Heart left ventricle (tissue), 16 donors: ENCODE data around the gene GRWD1. TPM values are rescaled to one million over a fixed set of nuclear protein-coding genes. Genes with fewer than 3 reads are reported as not detected.

ENCODE experiments used
- ATAC-seq, 4 donors: fragments of 200-7000 bp; cut with Tn5 transposase; one replicate each; pipeline ENCODE4 v1.9.1; 2020 to 2022; ENCODE audit warnings: moderate library complexity in 4 of 4, mild to moderate bottlenecking in 3 of 4, moderate number of reproducible peaks in 1 of 4
- DNase-seq, 5 donors: peaks; one replicate each; pipeline ENCODE4 v3.0.0-alpha.2; 2020
- H3K27ac ChIP-seq, 12 donors: fragments of 200-600 bp; sonication (generic) in 4 of 12; one replicate each; pipeline versions ENCODE4 v1.5.0 to v1.8.0; 2016 to 2022; ENCODE audit warnings: mild to moderate bottlenecking in 2 of 12
- H3K27me3 ChIP-seq, 9 donors: fragments of 200-600 bp; sonication (generic) in 2 of 9; one replicate each; pipeline versions ENCODE4 v1.5.1 to v1.8.0; 2016 to 2022; ENCODE audit warnings: mild to moderate bottlenecking in 3 of 9
- H3K36me3 ChIP-seq, 9 donors: fragments of 200-600 bp; sonication (generic) in 2 of 9; one replicate each; pipeline versions ENCODE4 v1.5.0 to v1.8.0; 2018 to 2022; ENCODE audit warnings: mild to moderate bottlenecking in 2 of 9
- H3K4me1 ChIP-seq, 12 donors: fragments of 200-600 bp; sonication (generic) in 4 of 12; one replicate each; pipeline versions ENCODE4 v1.5.0 to v1.8.0; 2016 to 2022; ENCODE audit warnings: mild to moderate bottlenecking in 3 of 12
- H3K4me3 ChIP-seq, 12 donors: fragments of 200-600 bp; sonication (generic) in 4 of 12; one replicate each; pipeline versions ENCODE4 v1.5.0 to v1.8.0; 2017 to 2022; ENCODE audit warnings: mild to moderate bottlenecking in 9 of 12, moderate library complexity in 4 of 12
- H3K9me3 ChIP-seq, 12 donors: fragments of 200-600 bp; sonication (generic) in 4 of 12; one replicate each; pipeline versions ENCODE4 v1.5.0 to v1.8.0; 2016 to 2022; ENCODE audit warnings: mild to moderate bottlenecking in 1 of 12
- CTCF ChIP-seq, 12 donors: fragments of 200-600 bp; sonication (generic) in 4 of 12; IDR thresholded peaks; one replicate each; pipeline versions ENCODE4 v1.5.0 to v1.8.0; 2018 to 2022; ENCODE audit warnings: antibody characterized with exemption in 12 of 12, mild to moderate bottlenecking in 5 of 12
- POLR2A ChIP-seq, 2 donors: fragments of 450-650 bp; IDR thresholded peaks; one replicate each; pipeline ENCODE4 v1.6.1; 2017; ENCODE audit warnings: antibody characterized with exemption in 2 of 2, mild to moderate bottlenecking in 2 of 2, moderate library complexity in 2 of 2
- WGBS, 4 donors: extraction: QIAGEN DNeasy Blood & Tissue Kit in 2 of 4; methylation state at CpG; one replicate each; pipeline versions ENCODE4 v1.1.5 to v1.1.7; 2013 to 2018; 5-methylcytosine and 5-hydroxymethylcytosine counted together
- intact Hi-C, 10 donors: fragments of 100-400 bp; cut with DNase I; formaldehyde crosslinking; loops; one replicate each; pipeline versions ENCODE4 v1.11.1 to v1.14.2; 2022
- polyA plus RNA-seq, 2 donors: library from polyadenylated mRNA; stranded (reverse); fragments of 200-250 nt; gene quantifications; one replicate each; pipeline ENCODE4 v1.2.3, GENCODE V29; 2013
- total RNA-seq, 9 donors: library from RNA; depleted of rRNA in 2 of 9; stranded (reverse); fragments of >200 nt in 2 of 9; fragmentation: NEBNext Ultra II Directional in 3 of 9; extraction: Animal tissue kit (Norgen Biotek cat#: 25700) in 3 of 9; gene quantifications; one replicate each; pipeline versions ENCODE4 v1.1.0 to v1.2.4, GENCODE V29; 2016 to 2023
- donor health status: ischemic (EF 13 %, LVEDD 7.1; RV severe dilation, severe dysfunction).
- donor health status: healthy with polysubstance abuse.
- donor health status: DM: no; HTN: yes; CAD: no.
- donor health status: DM: no; HTN: no; CAD: no.
- donor health status: ischemic (EF 25% LVEDD 6.9; RV normal size, moderate dysfunction).
- donor health status: ischemic (EF 25% LVEDD 5.7; RV mildly dilated, moderate dysfunction).
- donor health status: healthy.
- donor health status: DM: yes; HTN: yes; CAD: no.
- donor health status: ischemic (EF 35%, LVEDD 5.7; RV mildly dilated, moderate dysfunction).
- donor health status: nonischemic (EF 11% LVEDD 7.7; RV severe dilation, severe dysfunction).
- donor health status: DM: yes; HTN: yes; CAD: no.
- donor health status: PGD.
- donor health status: ischemic (EF 29% LVEDD 5.4; RV normal size, mild dysfunction).
- donor health status: nonischemic (EF 23%, LVEDD 6.1; RV moderate dilation, normal function).

GRWD1 gene
- total and polyA plus RNA-seq, 11 donors = 5.1 to 35.4 (median 19.0) TPM

DNA sequence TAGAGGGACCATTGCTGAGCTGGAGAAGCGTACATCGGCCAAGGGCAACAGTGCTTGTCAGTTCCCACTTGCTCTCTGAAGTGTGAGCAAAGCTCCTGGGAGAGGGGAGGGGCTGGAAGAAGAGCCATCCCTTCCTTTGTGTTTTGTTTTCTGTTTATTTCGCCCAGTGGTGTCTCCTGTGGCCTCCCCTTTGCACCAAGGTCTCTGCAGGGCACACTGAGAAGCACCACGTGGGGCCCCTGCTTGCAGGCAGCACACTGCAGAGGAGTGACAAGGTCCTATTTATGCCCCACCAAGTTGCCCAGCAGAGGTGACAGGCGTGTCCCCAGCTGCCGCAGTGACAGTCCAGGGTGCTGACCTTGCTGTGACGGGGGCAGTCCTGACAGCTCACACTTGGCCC lies 28.4 kb upstream of the GRWD1 start:
- Histone ChIP-seq H3K9me3 (no peaks in the 10 kb centered on the region), H3K4me1 (peaks cover 0 to 20% (median 0%) of the 10 kb centered on the region in 12 donors), H3K27ac (peak overlapping the region in 1 of 12 donors; percentile 32), H3K36me3 (no peaks in the 10 kb centered on the region), H3K4me3 (no peak overlapping the region), H3K27me3 (peaks cover 0 to 21% (median 0%) of the 10 kb centered on the region in 9 donors)
- intact Hi-C loops = no loop called here
- TF ChIP-seq POLR2A (IDR thresholded peaks at IDR 0.05) (no peak), CTCF (IDR thresholded peaks at IDR 0.05) (no peak)
- DNase-seq = peak in 1 of 5 donors; percentile 61
- 57 to 83% (median 58%) methylated on average over 4 to 7 of the region's 7 CpGs for WGBS, 4 donors
- ATAC-seq = peak; percentile 33 to 67 (median 56)

- Histone ChIP-seq H3K27me3 (peaks cover 0 to 21% (median 0%) of the 10 kb centered on the region in 9 donors), H3K4me3 (no peak overlapping the region), H3K4me1 (peaks cover 0 to 20% (median 0%) of the 10 kb centered on the region in 12 donors), H3K27ac (no peak overlapping the region), H3K9me3 (no peaks in the 10 kb centered on the region), H3K36me3 (no peaks in the 10 kb centered on the region)
- TF ChIP-seq POLR2A (IDR thresholded peaks at IDR 0.05) = no peak
- TF ChIP-seq CTCF (IDR thresholded peaks at IDR 0.05) = no peak
- 85 to 90% (median 87%) methylated on average over 6 of the region's 6 CpGs for WGBS, 4 donors
- intact Hi-C loops = no loop called here
- DNase-seq (no peak), ATAC-seq (no peak)
Observed at GRCh38 chr19:48418317-48419064, 27.3 kb upstream of the GRWD1 start.

DNA sequence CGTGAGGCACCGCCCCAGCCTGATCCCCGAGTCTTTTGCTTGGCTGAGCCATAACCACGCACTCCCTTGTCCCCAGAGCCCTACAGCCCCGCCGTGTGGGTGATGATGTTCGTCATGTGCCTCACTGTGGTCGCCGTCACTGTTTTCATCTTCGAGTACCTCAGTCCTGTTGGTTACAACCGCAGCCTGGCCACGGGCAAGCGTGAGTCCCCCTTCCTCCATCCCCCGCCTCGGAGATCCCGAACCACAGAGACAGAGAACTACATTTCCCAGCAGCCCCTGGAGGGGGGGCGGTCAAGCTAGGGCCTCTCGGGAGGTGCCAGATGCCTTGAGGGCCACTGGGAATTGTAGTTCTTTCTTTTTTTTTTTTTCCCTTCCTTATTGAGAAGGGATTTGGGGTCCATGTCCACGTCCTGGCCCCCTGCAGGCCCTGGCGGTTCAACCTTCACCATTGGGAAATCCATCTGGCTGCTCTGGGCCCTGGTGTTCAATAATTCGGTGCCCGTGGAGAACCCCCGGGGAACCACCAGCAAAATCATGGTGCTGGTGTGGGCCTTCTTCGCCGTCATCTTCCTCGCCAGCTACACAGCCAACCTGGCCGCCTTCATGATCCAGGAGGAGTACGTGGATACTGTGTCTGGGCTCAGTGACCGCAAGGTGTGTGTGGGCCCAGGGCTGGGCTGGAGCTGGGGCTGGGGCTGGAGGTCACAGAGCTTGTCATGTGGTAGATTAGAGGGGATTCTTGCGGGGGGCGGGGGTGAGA lies 26.4 kb upstream of the GRWD1 start:
- ATAC-seq (peak in 3 of 4 donors; percentile 46 to 59 (median 54)), DNase-seq (peak in 3 of 5 donors; percentile 40 to 72 (median 51))
- intact Hi-C loops = no loop called here
- 67 to 71% (median 70%) methylated on average over 31 of the region's 31 CpGs for WGBS, 4 donors
- H3K4me3 ChIP-seq = peak overlapping the region in 1 of 12 donors; percentile 28
- H3K9me3 ChIP-seq = no peaks in the 10 kb centered on the region
- H3K36me3 ChIP-seq = no peaks in the 10 kb centered on the region
- peaks cover 0 to 18% (median 0%) of the 10 kb centered on the region in 9 donors for H3K27me3 ChIP-seq
- no peak overlapping the region for H3K27ac ChIP-seq
- TF ChIP-seq CTCF (IDR thresholded peaks at IDR 0.05) (no peak), POLR2A (IDR thresholded peaks at IDR 0.05) (no peak)
- peaks cover 0 to 18% (median 0%) of the 10 kb centered on the region in 12 donors for H3K4me1 ChIP-seq

DNA sequence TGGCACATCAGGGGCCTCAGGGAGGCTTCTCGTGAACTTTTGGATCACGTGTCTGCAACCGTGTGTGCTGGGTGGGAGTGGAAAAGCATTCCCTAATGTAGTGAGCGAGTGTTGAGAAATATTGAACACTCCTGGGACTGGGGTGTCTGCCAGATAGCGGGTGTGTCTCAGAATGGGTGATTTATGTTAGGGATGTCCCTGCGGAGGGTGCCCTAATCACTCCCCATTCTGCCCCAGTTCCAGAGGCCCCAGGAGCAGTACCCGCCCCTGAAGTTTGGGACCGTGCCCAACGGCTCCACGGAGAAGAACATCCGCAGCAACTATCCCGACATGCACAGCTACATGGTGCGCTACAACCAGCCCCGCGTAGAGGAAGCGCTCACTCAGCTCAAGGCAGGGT lies 24.2 kb upstream of the GRWD1 start:
- H3K36me3 ChIP-seq = no peaks in the 10 kb centered on the region
- H3K9me3 ChIP-seq = no peaks in the 10 kb centered on the region
- 74 to 79% (median 75%) methylated on average over 13 to 16 of the region's 16 CpGs for WGBS, 4 donors
- DNase-seq = no peak
- H3K4me3 ChIP-seq = no peak overlapping the region
- no peaks in the 10 kb centered on the region for H3K27me3 ChIP-seq
- intact Hi-C loops = no loop called here
- peaks cover 0 to 11% (median 0%) of the 10 kb centered on the region in 12 donors for H3K4me1 ChIP-seq
- ATAC-seq = no peak
- H3K27ac ChIP-seq = no peak overlapping the region
- TF ChIP-seq CTCF (IDR thresholded peaks at IDR 0.05) (no peak), POLR2A (IDR thresholded peaks at IDR 0.05) (no peak)
